BJ (cell line): ENCODE results near the gene KCNQ1. TPM values are rescaled to one million over a fixed set of nuclear protein-coding genes. Genes with fewer than 3 reads are reported as not detected.
"Not testable (repeated sequence)": the region's sequence is repeated elsewhere in the genome, so short reads cannot be mapped to it uniquely, and the experiment has no call there.

Experiments used
- CTCF ChIA-PET: fragments of 350-600 bp; formaldehyde crosslinking; extraction: SDS; loops from one replicate; lab custom pipeline; 2021; ENCODE audit warnings: antibody characterized with exemption, inconsistent platforms; lab: Yijun Ruan, JAX
- POLR2A ChIA-PET: fragments of 300-600 bp; sonication (Branson Sonifier 250); formaldehyde crosslinking; extraction: SDS; loops from one replicate; lab custom pipeline; 2021; ENCODE audit warnings: antibody characterized with exemption; lab: Charles Lee
- DNase-seq: peaks from one replicate; pipeline ENCODE4 v3.0.0-alpha.2; 2011; ENCODE audit warnings: low read depth
- H3K27me3 ChIP-seq: 2 replicates; pipeline ENCODE4 v1.6.0; 2011; ENCODE audit warnings: low read length; ENCODE audit not compliant: control insufficient read depth, insufficient read depth
- H3K36me3 ChIP-seq: 2 replicates; pipeline ENCODE4 v1.5.1; 2011; ENCODE audit warnings: low read length; ENCODE audit not compliant: control insufficient read depth, insufficient read depth
- H3K4me3 ChIP-seq: 2 replicates; pipeline ENCODE4 v1.5.1; 2011; ENCODE audit warnings: low read depth, mild to moderate bottlenecking, control low read depth, low read length
- polyA plus RNA-seq: library from polyadenylated mRNA; depleted of rRNA; stranded (reverse); fragments of >200 nt; gene quantifications from 2 replicates; pipeline ENCODE4 v1.2.3, GENCODE V29; 2011
- TF ChIP-seq, protein P1 (sequence below): IDR thresholded peaks from 2 replicates; pipeline ENCODE4 v1.5.1; 2011; ENCODE audit warnings: low read depth, mild to moderate bottlenecking, control low read depth, inconsistent platforms, low read length, moderate library complexity; ENCODE audit not compliant: insufficient read depth

The KCNQ1 gene
- polyA plus RNA-seq, 1 experiment: not detected

DNA sequence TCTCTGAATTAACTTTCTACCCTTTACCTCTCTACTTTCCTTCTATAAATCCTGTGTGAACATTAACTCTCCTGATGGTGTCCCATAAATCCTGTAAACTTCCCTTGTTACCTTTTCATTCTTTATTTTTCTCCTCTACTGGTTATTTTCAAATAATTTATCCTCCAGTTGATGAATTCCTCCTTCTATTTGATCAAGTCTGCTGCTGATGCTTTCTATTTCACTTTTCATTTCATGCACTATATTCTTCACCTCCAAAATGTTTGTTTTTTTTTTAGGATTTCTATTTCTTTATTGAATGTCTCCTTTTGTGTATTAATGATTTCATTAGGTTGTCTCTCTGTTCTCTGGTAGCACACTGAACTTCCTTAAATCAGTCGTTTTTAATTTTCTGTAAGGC, 186.4 kb downstream of the KCNQ1 start:
- Histone ChIP-seq H3K4me3 (no peak overlapping the region), H3K27me3 (no peaks in the 10 kb centered on the region), H3K36me3 (no peaks in the 10 kb centered on the region)
- POLR2A ChIA-PET: no interaction called here
- CTCF ChIA-PET: no interaction called here
- no peak for DNase-seq
- TF ChIP-seq, protein P1, sequence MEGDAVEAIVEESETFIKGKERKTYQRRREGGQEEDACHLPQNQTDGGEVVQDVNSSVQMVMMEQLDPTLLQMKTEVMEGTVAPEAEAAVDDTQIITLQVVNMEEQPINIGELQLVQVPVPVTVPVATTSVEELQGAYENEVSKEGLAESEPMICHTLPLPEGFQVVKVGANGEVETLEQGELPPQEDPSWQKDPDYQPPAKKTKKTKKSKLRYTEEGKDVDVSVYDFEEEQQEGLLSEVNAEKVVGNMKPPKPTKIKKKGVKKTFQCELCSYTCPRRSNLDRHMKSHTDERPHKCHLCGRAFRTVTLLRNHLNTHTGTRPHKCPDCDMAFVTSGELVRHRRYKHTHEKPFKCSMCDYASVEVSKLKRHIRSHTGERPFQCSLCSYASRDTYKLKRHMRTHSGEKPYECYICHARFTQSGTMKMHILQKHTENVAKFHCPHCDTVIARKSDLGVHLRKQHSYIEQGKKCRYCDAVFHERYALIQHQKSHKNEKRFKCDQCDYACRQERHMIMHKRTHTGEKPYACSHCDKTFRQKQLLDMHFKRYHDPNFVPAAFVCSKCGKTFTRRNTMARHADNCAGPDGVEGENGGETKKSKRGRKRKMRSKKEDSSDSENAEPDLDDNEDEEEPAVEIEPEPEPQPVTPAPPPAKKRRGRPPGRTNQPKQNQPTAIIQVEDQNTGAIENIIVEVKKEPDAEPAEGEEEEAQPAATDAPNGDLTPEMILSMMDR: no peak

DNA sequence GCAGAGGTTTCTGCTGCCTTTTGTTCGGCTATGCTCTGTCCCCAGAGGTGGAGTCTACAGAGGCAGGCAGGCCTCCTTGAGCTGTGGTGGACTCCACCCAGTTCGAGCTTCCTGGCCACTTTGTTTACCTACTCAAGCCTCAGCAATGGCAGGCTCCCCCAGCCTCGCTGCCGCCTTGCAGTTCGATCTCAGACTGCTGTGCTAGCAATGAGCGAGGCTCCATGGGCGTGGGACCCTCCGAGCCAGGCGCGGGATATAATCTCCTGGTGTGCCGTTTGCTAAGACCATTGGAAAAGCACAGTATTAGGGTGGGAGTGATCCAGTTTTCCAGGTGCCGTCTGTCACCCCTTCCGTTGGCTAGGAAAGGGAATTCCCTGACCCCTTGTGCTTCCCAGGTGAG, 195.0 kb downstream of the KCNQ1 start:
- H3K36me3 ChIP-seq, H3K4me3 ChIP-seq, DNase-seq, CTCF ChIA-PET, H3K27me3 ChIP-seq, POLR2A ChIA-PET: not testable (repeated sequence)

DNA sequence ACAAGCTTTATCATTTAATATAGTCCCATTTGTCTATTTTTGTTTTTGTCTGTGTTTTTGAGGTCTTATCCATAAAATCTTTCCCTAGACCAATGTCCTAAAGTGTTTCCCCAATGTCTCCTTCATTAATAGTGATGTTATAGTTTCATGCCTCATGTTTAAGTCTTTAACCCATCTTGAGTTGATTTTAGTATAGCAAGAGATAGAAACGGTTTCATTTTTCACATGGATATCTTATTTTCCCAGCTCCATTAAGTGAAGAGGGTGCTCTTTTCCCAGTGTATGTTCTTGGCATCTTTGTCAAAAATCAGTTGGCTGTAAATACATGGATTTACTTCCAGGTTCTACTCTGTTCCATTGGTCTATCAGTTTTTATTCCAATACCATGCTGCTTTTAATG, 196.8 kb downstream of the KCNQ1 start:
- CTCF ChIA-PET: no interaction called here
- Histone ChIP-seq H3K36me3 (no peaks in the 10 kb centered on the region), H3K4me3 (no peak overlapping the region), H3K27me3 (no peaks in the 10 kb centered on the region; the same call in 1 of the 2 replicates)
- POLR2A ChIA-PET: no interaction called here
- TF ChIP-seq, protein P1: no peak
- no peak for DNase-seq

DNA sequence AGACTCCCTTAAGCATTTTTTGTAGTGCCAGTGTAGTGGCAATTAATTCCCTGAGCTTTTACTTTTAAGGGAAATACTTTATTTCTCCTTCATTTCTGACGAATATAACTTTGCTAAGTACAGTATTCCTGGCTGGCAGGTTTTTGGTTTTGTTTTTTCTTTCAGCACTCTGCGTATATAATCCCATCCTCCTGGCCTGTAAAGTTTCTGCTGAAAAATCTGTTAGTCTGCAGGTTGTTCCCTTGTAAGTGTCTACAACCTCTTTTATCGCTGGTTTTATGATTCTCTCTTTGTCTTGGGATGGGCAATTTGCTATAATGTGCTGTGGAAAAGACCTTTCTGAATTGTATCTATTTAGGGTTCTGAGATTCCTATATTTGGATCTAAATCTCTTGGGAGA, 198.9 kb downstream of the KCNQ1 start:
- ChIA-PET CTCF (no interaction called here), POLR2A (no interaction called here)
- no peaks in the 10 kb centered on the region; the same call in 1 of the 2 replicates for H3K27me3 ChIP-seq
- H3K4me3 ChIP-seq: no peak overlapping the region
- TF ChIP-seq, protein P1: no peak
- no peaks in the 10 kb centered on the region for H3K36me3 ChIP-seq
- DNase-seq: no peak

DNA sequence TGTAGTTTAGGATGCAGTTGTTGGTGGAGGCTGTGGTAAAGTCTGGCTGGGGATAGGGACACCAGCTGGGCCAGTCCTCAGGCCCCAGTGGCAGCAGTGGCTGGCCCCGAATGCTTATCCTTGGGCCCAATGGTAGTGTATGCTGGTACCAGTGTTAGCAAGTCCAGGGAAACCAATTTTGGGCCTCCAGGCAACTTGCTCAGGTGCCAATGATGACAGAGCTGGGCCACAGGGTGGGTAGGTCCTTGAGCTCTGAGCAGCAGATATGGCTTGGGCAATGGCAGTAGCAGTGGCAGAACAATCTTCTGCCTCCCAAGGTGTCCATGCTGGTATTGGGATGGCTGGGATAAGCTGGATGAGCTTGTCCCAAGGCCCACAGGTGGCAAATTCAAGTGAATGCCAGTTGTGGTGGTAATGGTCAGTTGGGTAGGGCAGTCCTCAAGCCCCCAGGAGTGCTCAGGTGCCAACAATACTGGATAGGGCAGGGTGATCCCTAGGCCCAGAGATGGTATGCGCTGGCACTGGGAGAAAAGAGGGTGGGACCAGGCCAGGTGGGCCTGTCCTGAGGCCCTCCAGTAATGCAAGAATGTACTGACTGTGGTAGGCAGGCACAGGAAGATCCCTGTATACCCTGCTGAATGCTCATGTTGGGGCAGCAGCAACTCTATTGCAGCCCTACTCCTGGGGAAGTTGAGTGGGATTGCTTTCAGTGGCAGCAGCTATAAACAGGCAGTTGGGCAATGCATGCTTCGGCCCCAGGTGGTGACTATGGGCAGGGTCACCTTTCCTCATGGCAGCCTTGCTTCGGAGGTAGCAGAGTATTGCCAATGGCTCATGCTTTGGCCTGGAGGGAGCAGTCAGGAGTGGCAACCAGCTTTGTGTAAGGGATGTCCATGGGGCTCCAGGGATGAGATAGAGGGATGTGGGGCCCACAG, 200.3 kb downstream of the KCNQ1 start:
- CTCF ChIA-PET: no interaction called here
- no peak for DNase-seq
- H3K4me3 ChIP-seq: no peak overlapping the region
- no peaks in the 10 kb centered on the region; the same call in 1 of the 2 replicates for H3K27me3 ChIP-seq
- TF ChIP-seq, protein P1: no peak
- no peaks in the 10 kb centered on the region for H3K36me3 ChIP-seq
- POLR2A ChIA-PET: no interaction called here

DNA sequence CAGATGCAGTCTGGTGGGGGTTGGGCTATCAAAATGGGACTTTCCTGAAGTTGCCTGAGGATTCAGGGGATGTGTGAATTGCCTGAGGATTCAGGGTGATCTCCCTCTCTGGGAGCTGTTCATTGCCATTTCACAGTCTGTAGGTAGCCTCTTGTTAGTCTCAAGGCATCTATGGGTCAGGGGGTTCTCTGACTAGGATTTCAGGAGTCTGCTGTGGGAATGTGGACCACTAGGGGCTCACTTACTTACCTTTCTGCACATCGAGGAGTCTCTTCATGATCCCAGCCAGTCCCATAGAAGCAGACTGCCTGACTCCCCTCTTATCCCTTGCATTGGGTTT, 200.9 kb downstream of the KCNQ1 start:
- no peak for DNase-seq
- H3K36me3 ChIP-seq: no peaks in the 10 kb centered on the region
- CTCF ChIA-PET: no interaction called here

More for the DNA sequence above, 200.9 kb downstream of the KCNQ1 start:
- H3K27me3 ChIP-seq: no peaks in the 10 kb centered on the region; the same call in 1 of the 2 replicates
- TF ChIP-seq, protein P1: no peak
- POLR2A ChIA-PET: no interaction called here
- H3K4me3 ChIP-seq: no peak overlapping the region
